Measurements from ENCODE around the gene CDPF1. TPM values are rescaled to one million over a fixed set of nuclear protein-coding genes. Genes with fewer than 3 reads are reported as not detected.
"Not testable (repeated sequence)": the region's sequence is repeated elsewhere in the genome, so short reads cannot be mapped to it uniquely, and the experiment has no call there.

CDPF1 gene
- total and polyA plus RNA-seq, 2 donors (not counting 3 experiments of a cell fraction or from before 2014, with no cell fraction given) = 9.7 to 9.9 TPM

DNA sequence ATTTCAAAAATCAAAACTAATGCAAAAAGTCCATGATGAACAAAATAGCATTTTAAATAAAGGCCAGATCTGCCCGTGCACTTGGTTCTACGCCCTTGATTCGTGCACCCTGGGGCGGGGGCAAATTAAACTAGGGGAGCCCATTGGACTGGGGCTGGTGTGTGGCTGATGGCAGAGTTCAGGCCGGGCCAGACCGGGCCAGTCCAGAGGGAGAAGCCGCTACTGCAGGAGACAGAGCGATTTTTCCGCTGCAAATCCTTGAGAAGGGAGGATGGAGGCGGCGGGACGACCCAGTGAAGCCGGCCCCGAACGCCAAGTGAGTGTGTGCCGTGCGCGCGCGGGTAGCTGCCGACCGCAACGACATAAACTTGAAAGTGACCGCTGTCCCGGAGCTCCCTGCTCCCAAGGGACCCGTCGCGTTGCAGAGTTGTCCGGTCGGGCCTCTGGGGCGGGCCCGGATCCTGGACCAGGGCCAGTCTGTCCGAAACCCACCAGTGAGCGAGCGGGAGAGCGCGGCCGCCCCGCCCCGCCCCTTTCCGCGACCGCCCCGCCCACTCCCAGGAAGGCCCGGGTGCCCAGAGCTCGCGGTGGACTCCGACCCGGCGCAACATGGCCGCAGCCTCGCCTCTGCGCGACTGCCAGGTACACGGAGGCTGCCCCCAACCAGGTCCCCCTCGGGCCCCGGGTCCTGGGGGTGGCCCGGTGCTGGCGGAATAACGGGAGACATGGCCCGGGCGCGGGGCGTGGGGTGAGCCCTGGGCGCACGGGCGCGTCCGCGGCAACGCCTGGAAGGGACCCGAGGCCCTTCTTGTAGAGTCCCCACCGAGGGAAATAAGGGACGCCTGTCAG lies 17.6 kb upstream of the CDPF1 start, which contains the start of gene TTC38:
TTC38 (plus strand) TSS at position 578 of the 849 bp plus-strand sequence; CDS start at position 610, 32 bp downstream.
- no peaks in the 10 kb centered on the region for H3K9me3 ChIP-seq (replicated peaks; ENCODE audit: control insufficient read depth, insufficient read depth, low read length)
- BruUV-seq (replicated peaks) = TSS peak; percentile 32
- H3K4me2 ChIP-seq (ENCODE audit: insufficient read depth, low read length) = peak within 1 kb of the TSS; percentile 76
- peak within 1 kb of the TSS; percentile 47 to 76 (median 60) for H3K4me3 ChIP-seq (replicated peaks in 1 of 3; ENCODE audit: insufficient read depth in 1 of 3, low read depth in 1 of 3, low read length in 3 of 3)
- ChIA-PET POLR2A (interaction anchor here (0.6 to 1.3 kb wide), 4 partner anchors 15 to 179 kb away, joined by 3 to 6 read pairs (median 3); partner anchors contain the start of genes CDPF1 and GTSE1), CTCF (interaction anchor here (0.7 to 1.6 kb wide), 9 partner anchors 12 to 434 kb away, joined by 3 to 5 read pairs (median 4); partner anchors contain the start of genes CDPF1 and GTSE1)
- peaks cover 20% of the 10 kb centered on the region for H3K4me1 ChIP-seq (ENCODE audit: control insufficient read depth, extremely low read depth, insufficient read depth, low read length)
- H3K27me3 ChIP-seq (ENCODE audit: control insufficient read depth in 2 of 2, insufficient read depth in 2 of 2, low read length in 2 of 2) = peaks cover 0 to 3% of the 10 kb centered on the region in 2 experiments
- no peaks in the 10 kb centered on the region for H4K20me1 ChIP-seq (replicated peaks; ENCODE audit: control insufficient read depth, extremely low read depth, insufficient read depth, low read length)
- peak; percentile 95 for FAIRE-seq
- H3K27ac ChIP-seq (ENCODE audit: insufficient read depth, low read depth, low read length) = no peak within 1 kb of the TSS
- H3K9me1 ChIP-seq (replicated peaks; ENCODE audit: control insufficient read depth, extremely low read depth, insufficient read depth, low read length) = no peaks in the 10 kb centered on the region
- peak within 1 kb of the TSS; percentile 37 for H3K9ac ChIP-seq (replicated peaks; ENCODE audit: extremely low read depth, insufficient read depth, low read length)
- intact Hi-C loops (cut with micrococcal nuclease) = loop anchor here (1.0 to 5.0 kb wide), 3 partner anchors 17 to 270 kb away; partner anchors contain the start of gene CDPF1
- TF ChIP-seq MYC (IDR thresholded peaks at IDR 0.05; ENCODE audit: low read depth, low read length) (no peak), EZH2 (IDR thresholded peaks at IDR 0.05; ENCODE audit: borderline replicate concordance, low read depth, low read length, severe bottlenecking) (no peak), FOS (IDR thresholded peaks at IDR 0.05; ENCODE audit: borderline replicate concordance, insufficient read depth, low read length) (no peak), POLR2A (IDR thresholded peaks at IDR 0.05; ENCODE audit: low read depth, low read length) (peak; percentile 49), POLR2AphosphoS5 (IDR thresholded peaks at IDR 0.05; ENCODE audit: insufficient read depth, low read depth, low read length) (peak; percentile 81)
- peaks cover 0 to 5% of the 10 kb centered on the region in 2 experiments for H3K36me3 ChIP-seq (ENCODE audit: control insufficient read depth in 2 of 2, extremely low read depth in 1 of 2, insufficient read depth in 2 of 2, low read length in 2 of 2)
- H3K79me2 ChIP-seq (ENCODE audit: control insufficient read depth, insufficient read depth, low read length) = peaks cover 9% of the 10 kb centered on the region
- peak; percentile 81 for DNase-seq (ENCODE audit: low read depth, low spot score)
- dilution Hi-C loops (cut with MboI; ENCODE audit: extremely low pct_ligation_motif_present, low sequenced_read_pairs) = no loop called here
- peak within 1 kb of the TSS; percentile 97 for H2AFZ ChIP-seq (ENCODE audit: low read depth, low read length)

DNA sequence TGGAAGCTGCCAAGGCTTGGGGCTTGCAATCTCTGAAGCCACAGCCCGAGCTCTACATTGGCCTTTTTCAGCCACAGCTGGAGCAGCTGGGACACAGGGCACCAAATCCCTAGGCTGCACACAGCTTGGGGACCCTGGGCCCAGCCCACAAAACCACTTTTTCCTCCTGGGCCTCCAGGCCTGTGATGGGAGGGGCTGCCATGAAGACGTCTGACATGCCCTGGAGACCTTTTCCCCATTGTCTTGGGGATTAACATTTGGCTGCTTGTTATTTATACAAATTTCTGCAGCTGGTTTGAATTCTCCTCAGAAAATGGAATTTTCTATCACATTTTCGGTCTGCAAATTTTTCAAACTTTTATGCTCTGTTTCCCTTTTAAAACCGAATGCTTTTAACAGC lies 15.5 kb upstream of the CDPF1 start:
- H3K27ac ChIP-seq (ENCODE audit: insufficient read depth, low read depth, low read length); H3K9ac ChIP-seq (replicated peaks; ENCODE audit: extremely low read depth, insufficient read depth, low read length); DNase-seq (ENCODE audit: low read depth, low spot score); H3K9me1 ChIP-seq (replicated peaks; ENCODE audit: control insufficient read depth, extremely low read depth, insufficient read depth, low read length); POLR2A ChIA-PET; H4K20me1 ChIP-seq (replicated peaks; ENCODE audit: control insufficient read depth, extremely low read depth, insufficient read depth, low read length); FAIRE-seq; H3K4me2 ChIP-seq (ENCODE audit: insufficient read depth, low read length); BruUV-seq (replicated peaks); dilution Hi-C loops (cut with MboI; ENCODE audit: extremely low pct_ligation_motif_present, low sequenced_read_pairs); H3K9me3 ChIP-seq (replicated peaks; ENCODE audit: control insufficient read depth, insufficient read depth, low read length); CTCF ChIA-PET; H3K36me3 ChIP-seq (ENCODE audit: control insufficient read depth in 2 of 2, extremely low read depth in 1 of 2, insufficient read depth in 2 of 2, low read length in 2 of 2); H3K79me2 ChIP-seq (ENCODE audit: control insufficient read depth, insufficient read depth, low read length); H2AFZ ChIP-seq (ENCODE audit: low read depth, low read length); H3K4me3 ChIP-seq (replicated peaks in 1 of 3; ENCODE audit: insufficient read depth in 1 of 3, low read depth in 1 of 3, low read length in 3 of 3): not testable (repeated sequence)
- peaks cover 15 to 17% of the 10 kb centered on the region in 2 experiments for H3K27me3 ChIP-seq (ENCODE audit: control insufficient read depth in 2 of 2, insufficient read depth in 2 of 2, low read length in 2 of 2)
- peaks cover 20% of the 10 kb centered on the region for H3K4me1 ChIP-seq (ENCODE audit: control insufficient read depth, extremely low read depth, insufficient read depth, low read length)
- intact Hi-C loops (cut with micrococcal nuclease) = loop anchor here (5.0 kb wide), 1 partner anchor 268 kb away; no protein-coding TSS in a partner anchor

DNA sequence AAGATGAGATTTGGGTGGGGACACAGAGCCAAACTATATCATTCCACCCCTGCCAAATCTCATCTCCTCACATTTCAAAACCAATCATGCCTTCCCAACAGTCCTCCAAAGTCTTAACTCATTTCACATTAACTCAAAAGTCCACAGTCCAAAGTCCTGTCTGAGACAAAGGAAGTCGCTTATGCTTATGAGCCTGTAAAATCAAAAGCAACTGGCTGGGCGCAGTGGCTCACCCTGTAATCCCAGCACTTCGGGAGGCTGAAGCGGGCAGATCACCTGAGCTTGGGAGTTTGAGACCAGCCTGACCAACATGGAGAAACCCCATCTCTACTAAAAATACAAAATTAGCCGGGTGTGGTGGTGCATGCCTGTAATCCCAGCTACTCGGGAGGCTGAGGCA lies 14.4 kb upstream of the CDPF1 start:
- CTCF ChIA-PET; H3K36me3 ChIP-seq (ENCODE audit: control insufficient read depth in 2 of 2, extremely low read depth in 1 of 2, insufficient read depth in 2 of 2, low read length in 2 of 2); H3K9me1 ChIP-seq (replicated peaks; ENCODE audit: control insufficient read depth, extremely low read depth, insufficient read depth, low read length); POLR2A ChIA-PET; H3K4me2 ChIP-seq (ENCODE audit: insufficient read depth, low read length); H2AFZ ChIP-seq (ENCODE audit: low read depth, low read length); dilution Hi-C loops (cut with MboI; ENCODE audit: extremely low pct_ligation_motif_present, low sequenced_read_pairs); H3K9ac ChIP-seq (replicated peaks; ENCODE audit: extremely low read depth, insufficient read depth, low read length); H3K9me3 ChIP-seq (replicated peaks; ENCODE audit: control insufficient read depth, insufficient read depth, low read length); FAIRE-seq; BruUV-seq (replicated peaks); H3K4me3 ChIP-seq (replicated peaks in 1 of 3; ENCODE audit: insufficient read depth in 1 of 3, low read depth in 1 of 3, low read length in 3 of 3); DNase-seq (ENCODE audit: low read depth, low spot score); H3K27ac ChIP-seq (ENCODE audit: insufficient read depth, low read depth, low read length); H4K20me1 ChIP-seq (replicated peaks; ENCODE audit: control insufficient read depth, extremely low read depth, insufficient read depth, low read length); intact Hi-C loops (cut with micrococcal nuclease); H3K79me2 ChIP-seq (ENCODE audit: control insufficient read depth, insufficient read depth, low read length): not testable (repeated sequence)
- Histone ChIP-seq H3K4me1 (ENCODE audit: control insufficient read depth, extremely low read depth, insufficient read depth, low read length) (peaks cover 16% of the 10 kb centered on the region), H3K27me3 (ENCODE audit: control insufficient read depth in 2 of 2, insufficient read depth in 2 of 2, low read length in 2 of 2) (peaks cover 19 to 26% of the 10 kb centered on the region in 2 experiments)

All from endothelial cell of umbilical vein (primary cell).